Calu3 (cell line): ENCODE results near the gene GNLY. TPM values are rescaled to one million over a fixed set of nuclear protein-coding genes. Genes with fewer than 3 reads are reported as not detected.
"Not testable (repeated sequence)": the region's sequence is repeated elsewhere in the genome, so short reads cannot be mapped to it uniquely, and the experiment has no call there.

ENCODE experiments used
- BruUV-seq: library from RNA; stranded (reverse); fragments of 400-500 nt; replicated peaks from 2 replicates; lab custom pipeline; 2021; lab: Mats Ljungman, UMichigan
- CTCF ChIA-PET: fragments of 300-600 bp; sonication (Branson Sonifier 250); formaldehyde crosslinking; loops from one replicate; lab custom pipeline; 2022; ENCODE audit warnings: antibody characterized with exemption; lab: Charles Lee
- DNase-seq: peaks from one replicate; pipeline ENCODE4 v3.0.0; 2022
- H3K27ac Mint-ChIP-seq: one replicate; pipeline ENCODE4 v1.8.0; 2022; ENCODE audit warnings: mixed read lengths; ENCODE audit not compliant: unreplicated experiment
- H3K27me3 Mint-ChIP-seq: one replicate; pipeline ENCODE4 v1.8.0; 2022; ENCODE audit warnings: mixed read lengths; ENCODE audit not compliant: unreplicated experiment
- H3K36me3 Mint-ChIP-seq: one replicate; pipeline ENCODE4 v1.8.0; 2022; ENCODE audit warnings: mild to moderate bottlenecking, moderate library complexity, mixed read lengths; ENCODE audit not compliant: insufficient read depth, unreplicated experiment
- H3K4me1 Mint-ChIP-seq: one replicate; pipeline ENCODE4 v1.8.0; 2022; ENCODE audit warnings: mild to moderate bottlenecking, low read depth, mixed read lengths; ENCODE audit not compliant: unreplicated experiment
- H3K4me3 Mint-ChIP-seq: one replicate; pipeline ENCODE4 v1.8.0; 2022; ENCODE audit warnings: mild to moderate bottlenecking, low read depth, moderate library complexity, mixed read lengths; ENCODE audit not compliant: unreplicated experiment
- H3K9me3 Mint-ChIP-seq: one replicate; pipeline ENCODE4 v1.8.0; 2022; ENCODE audit warnings: low read depth, mixed read lengths; ENCODE audit not compliant: unreplicated experiment
- CTCF ChIP-seq: fragments of 200-600 bp; IDR thresholded peaks from one replicate; pipeline ENCODE4 v1.8.0; 2022; ENCODE audit warnings: antibody characterized with exemption; ENCODE audit not compliant: unreplicated experiment
- intact Hi-C: fragments of 100-400 bp; cut with micrococcal nuclease; formaldehyde crosslinking; loops from one replicate; pipeline ENCODE4 v1.10.0; 2022; ENCODE audit not compliant: unreplicated experiment
- total RNA-seq: library from RNA; stranded (reverse); gene quantifications from 2 replicates; pipeline ENCODE4 v1.2.3, GENCODE V29; 2022

The GNLY gene
- total RNA-seq, 1 experiment from 2014 or later = not detected

- CTCF ChIA-PET = no interaction called here
- Mint-ChIP-seq H3K4me3 (no peak overlapping the region), H3K9me3 (no peaks in the 10 kb centered on the region), H3K4me1 (peaks cover 11% of the 10 kb centered on the region), H3K36me3 (peaks cover 16% of the 10 kb centered on the region), H3K27me3 (no peaks in the 10 kb centered on the region), H3K27ac (no peak overlapping the region)
- DNase-seq = no peak
- BruUV-seq = no TSS peak
- intact Hi-C loops = no loop called here
- no peak for TF ChIP-seq CTCF
Measured at GRCh38 chr2:85659324-85659981, 34.7 kb upstream of the GNLY start.

GRCh38 chr2:85660301-85660700 lies 33.9 kb upstream of the GNLY start:
- H3K27ac Mint-ChIP-seq, H3K9me3 Mint-ChIP-seq, intact Hi-C loops, DNase-seq, H3K36me3 Mint-ChIP-seq, BruUV-seq, H3K27me3 Mint-ChIP-seq, H3K4me3 Mint-ChIP-seq: not testable (repeated sequence)
- CTCF ChIA-PET = interaction anchor here (0.6 to 0.7 kb wide), 2 partner anchors 24 to 26 kb away, joined by 5 read pairs; no protein-coding TSS in a partner anchor
- peaks cover 11% of the 10 kb centered on the region for H3K4me1 Mint-ChIP-seq

- no TSS peak for BruUV-seq
- DNase-seq = no peak
- Mint-ChIP-seq H3K4me3 (no peak overlapping the region), H3K36me3 (peaks cover 9% of the 10 kb centered on the region), H3K4me1 (peaks cover 11% of the 10 kb centered on the region), H3K9me3 (no peaks in the 10 kb centered on the region), H3K27ac (no peak overlapping the region), H3K27me3 (no peaks in the 10 kb centered on the region)
- CTCF ChIA-PET = interaction anchor here (0.6 to 0.7 kb wide), 2 partner anchors 24 to 26 kb away, joined by 5 read pairs; no protein-coding TSS in a partner anchor
- no peak for TF ChIP-seq CTCF
- intact Hi-C loops = no loop called here
Measured at GRCh38 chr2:85660725-85661124, 33.4 kb upstream of the GNLY start.

- TF ChIP-seq CTCF = no peak
- DNase-seq = no peak
- intact Hi-C loops = no loop called here
- Mint-ChIP-seq H3K27ac (no peak overlapping the region), H3K4me1 (peaks cover 11% of the 10 kb centered on the region), H3K36me3 (peaks cover 9% of the 10 kb centered on the region), H3K27me3 (no peaks in the 10 kb centered on the region), H3K4me3 (no peak overlapping the region), H3K9me3 (no peaks in the 10 kb centered on the region)
- CTCF ChIA-PET = interaction anchor here (0.6 kb wide), 1 partner anchor 27 kb away, joined by 5 read pairs; no protein-coding TSS in a partner anchor
- BruUV-seq = no TSS peak
Measured at GRCh38 chr2:85661139-85661858, 32.9 kb upstream of the GNLY start.
